HG03095 (cell line): Measurements from ENCODE around the gene JCAD.
"Not testable (repeated sequence)": the region's sequence is repeated elsewhere in the genome, so short reads cannot be mapped to it uniquely, and the experiment has no call there.

Experiments
- ATAC-seq: cut with Tn5 transposase; IDR thresholded peaks from one replicate; pipeline ENCODE4 v1.9.1; 2021; ENCODE audit warnings: moderate library complexity; ENCODE audit not compliant: unreplicated experiment

The JCAD gene

GRCh38 chr10:29998142-29998808 is 61.1 kb downstream of the JCAD start:
- no peak for ATAC-seq

GRCh38 chr10:29994811-29995210 is 64.6 kb downstream of the JCAD start:
- ATAC-seq, result no peak

- no peak for ATAC-seq
Measured at GRCh38 chr10:29993319-29993915, 66.0 kb downstream of the JCAD start.

GRCh38 chr10:29992914-29993313 is 66.5 kb downstream of the JCAD start:
- no peak for ATAC-seq

DNA sequence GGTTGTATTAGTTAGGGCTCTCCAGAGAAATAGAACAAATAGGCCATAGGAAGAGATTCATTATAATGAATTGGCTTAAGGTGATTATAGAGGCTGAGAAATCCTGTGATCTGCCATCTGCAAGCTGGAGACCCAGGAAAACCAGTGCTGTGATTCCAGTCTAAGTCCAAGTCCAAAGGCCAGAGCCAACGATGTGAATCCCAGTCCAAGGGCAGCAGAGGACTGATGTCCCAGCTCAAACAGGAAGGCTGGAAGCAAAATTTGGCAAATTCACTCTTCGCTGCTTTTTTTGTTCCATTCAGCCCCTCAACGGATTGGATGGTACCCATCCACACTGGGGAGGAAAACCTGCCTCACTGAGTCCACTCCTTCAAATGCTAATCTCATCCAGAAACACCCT is 68.0 kb downstream of the JCAD start:
- ATAC-seq, result no peak

DNA sequence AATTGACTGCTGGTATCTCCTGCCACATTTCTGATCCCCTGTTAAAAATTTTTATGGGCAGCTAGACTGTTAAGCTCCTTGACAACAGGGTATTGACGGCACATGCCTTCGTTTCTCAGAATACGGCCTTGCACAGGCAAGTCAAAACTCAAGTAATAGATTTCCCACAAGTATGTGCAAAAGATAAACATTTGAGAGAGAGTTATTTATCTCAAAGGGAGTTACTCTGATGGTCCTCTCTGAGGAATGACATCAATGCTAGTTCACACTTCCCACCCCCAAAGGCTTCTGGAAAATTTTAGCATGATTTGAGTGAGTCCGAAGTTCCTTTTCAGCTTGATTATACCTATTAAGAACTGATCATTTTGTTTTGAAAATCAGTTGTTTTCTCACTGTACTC is 71.9 kb downstream of the JCAD start:
- ATAC-seq, result no peak

GRCh38 chr10:29982997-29983648 is 76.3 kb downstream of the JCAD start:
- ATAC-seq, result no peak

- ATAC-seq, result no peak
Measured at GRCh38 chr10:29981510-29981909, 77.9 kb downstream of the JCAD start.

DNA sequence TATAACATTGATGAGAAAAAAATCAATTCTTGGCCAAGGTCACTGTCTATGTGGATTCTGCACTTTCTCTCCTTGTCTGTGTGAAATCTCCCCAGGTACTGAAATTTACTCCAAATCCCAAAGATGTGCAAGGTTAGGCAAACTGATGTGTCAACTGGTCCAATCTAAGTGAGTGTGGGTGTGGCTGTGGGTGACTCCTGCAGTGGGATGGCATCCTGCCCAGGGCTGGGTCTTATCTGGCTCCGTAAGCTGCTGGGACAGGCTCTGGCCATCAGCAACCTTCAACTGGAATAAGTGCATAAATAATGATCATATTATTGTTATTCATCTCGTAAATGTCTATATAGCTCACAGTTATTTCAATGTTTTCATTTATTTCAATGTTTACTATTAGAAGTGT is 79.3 kb downstream of the JCAD start:
- ATAC-seq, result no peak

DNA sequence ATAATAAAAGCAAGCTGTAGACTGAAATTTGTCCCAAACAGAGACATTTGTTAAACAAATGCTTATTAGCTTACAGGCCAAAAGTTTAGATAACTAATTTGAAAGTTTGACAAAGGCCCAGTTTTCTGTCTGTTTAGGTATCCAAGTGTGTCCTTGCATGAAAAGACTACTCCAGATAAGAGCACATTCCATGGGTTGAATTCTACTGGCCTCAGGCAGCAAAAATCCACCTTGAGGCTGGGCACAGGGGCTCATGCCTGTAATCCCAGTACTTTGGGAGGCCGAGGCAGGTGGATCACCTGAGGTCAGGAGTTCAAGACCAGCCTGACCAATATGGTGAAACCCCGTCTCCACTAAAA is 80.0 kb downstream of the JCAD start:
- not testable (repeated sequence) for ATAC-seq

- ATAC-seq, result no peak
Measured at GRCh38 chr10:29977171-29977570, 82.2 kb downstream of the JCAD start.

- no peak for ATAC-seq
Measured at GRCh38 chr10:29976134-29976533, 83.3 kb downstream of the JCAD start.

DNA sequence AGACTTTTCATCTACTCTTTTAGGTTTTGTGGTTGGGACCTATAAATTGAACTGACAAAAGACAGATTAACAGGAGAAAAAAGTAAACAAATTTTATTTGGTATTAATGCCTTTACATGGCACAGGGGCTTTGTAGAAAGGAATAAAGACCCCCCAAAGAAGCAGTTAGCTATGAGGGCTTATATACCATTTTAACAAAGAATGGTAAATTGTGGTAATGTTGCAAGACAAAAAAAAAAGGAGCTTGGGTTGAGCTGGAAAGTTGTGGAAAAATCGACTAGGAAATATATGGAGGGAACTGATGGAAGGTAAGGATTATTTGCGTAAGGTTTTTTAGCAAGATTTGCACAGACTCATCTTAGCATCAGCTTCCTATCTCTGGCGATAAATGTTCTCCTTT is 84.6 kb downstream of the JCAD start:
- ATAC-seq, result no peak

DNA sequence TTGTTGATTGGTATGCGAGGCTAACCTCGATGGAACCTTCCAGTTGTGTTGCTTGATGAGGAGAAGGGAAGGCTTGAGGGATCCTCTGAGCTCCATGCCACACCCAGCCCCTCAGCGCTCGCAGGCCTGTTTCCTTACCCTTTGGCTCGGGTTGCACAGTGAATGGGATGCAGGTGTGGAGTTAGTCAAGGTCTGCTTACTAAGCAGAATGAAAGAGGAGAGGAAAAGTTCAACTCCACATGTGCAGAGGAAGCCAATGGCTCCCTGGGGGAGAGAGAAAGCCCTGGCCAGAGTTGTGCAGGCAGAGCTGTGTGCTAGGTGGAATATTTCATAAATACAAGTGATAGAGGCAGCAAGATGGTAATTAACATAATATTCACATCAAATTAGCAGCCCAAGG is 85.5 kb downstream of the JCAD start:
- no peak for ATAC-seq

DNA sequence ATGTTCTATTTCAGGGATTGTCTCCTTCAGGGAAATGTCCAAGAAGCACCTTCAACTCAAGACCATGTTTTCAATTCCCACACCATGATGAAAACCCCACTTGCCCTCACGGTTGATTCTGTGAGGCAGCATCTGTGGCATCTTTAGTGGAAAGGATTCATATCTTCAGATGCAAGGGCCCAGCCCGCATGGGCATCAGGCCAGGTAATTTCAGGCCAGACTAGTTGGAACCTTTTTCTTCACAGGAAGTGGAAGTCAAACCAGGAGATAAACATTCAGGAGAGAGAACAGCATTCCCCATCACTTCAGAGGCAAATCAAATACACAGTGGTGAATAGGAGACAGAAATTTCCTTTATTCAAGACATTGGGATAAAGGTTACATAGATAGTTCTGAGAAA is 88.8 kb downstream of the JCAD start:
- no peak for ATAC-seq

DNA sequence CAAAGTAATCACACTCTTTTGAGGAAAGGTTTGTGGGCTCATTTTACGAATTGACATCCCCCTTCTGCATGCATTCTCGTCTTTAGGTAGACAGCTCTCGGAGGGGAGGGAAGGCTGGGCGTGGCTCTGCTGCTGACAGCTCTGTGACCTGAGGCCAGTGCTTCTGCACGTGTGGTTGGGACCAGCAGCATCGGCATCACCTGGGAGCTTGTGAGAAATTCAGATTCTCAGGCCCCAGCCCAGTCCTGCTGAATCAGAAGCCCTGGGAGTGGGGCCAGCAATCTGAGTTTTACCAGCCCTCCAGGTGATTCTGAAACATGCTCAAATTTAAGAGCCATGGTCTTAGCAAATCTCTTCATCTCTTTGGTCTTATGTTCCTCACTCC is 89.4 kb downstream of the JCAD start:
- no peak for ATAC-seq

DNA sequence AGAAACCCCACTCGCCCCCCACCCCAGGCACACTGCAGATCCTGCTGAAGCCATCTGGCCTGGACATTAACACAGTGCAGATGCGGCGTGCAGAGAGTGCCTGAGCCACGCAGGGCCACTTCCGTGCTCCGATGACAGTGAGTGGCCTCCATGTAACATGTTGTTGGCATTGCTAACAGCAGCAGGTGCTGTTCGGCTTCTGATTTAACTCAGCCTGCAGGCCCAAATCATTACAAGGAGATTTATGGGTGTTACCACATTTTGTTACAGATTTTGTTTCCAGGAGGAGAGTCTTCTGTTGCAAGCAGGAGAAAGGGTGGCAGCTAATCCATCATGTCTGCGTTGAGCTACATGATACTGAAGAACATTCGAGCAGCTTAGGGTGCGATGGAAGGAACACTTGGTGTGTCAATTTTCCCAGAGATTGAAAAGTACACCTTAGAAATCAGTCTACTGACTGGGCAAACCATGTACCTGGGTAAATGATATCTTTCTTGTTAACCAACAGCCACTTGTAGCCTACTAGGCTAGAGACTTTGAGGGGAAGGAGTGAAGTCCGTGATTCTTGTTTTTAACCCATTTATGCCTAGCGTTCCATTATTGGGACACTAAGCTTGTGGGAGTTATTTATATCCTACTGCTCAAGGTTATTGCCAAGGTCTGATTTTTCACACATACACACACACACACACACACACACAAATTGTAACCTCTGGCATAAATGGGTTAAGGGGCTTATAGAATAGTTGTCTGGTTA is 90.0 kb downstream of the JCAD start:
- no peak for ATAC-seq

- no peak for ATAC-seq
Measured at GRCh38 chr10:29968585-29968984, 90.8 kb downstream of the JCAD start.

DNA sequence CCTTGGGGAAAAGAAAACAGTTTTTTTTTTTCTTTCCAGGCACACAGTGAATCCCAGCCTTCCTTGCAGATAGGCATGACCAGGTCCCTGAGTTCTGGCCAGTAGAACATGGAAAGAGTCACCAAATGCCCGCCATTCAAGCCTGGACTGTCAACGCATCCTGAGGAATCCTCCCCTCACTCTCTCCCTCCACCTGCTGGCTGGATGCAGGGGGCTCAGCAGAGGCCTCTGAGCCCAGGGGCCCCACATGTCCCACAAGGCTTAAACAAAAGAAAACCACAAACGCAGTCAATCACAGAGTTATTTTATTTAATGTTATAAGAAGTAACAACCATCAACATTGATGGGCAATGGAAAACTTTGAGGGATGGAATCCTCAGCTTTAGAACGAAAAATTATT is 93.1 kb downstream of the JCAD start:
- no peak for ATAC-seq
